GM11168 (cell line): ENCODE results near the gene SNHG17.
"Not testable (repeated sequence)": the region's sequence is repeated elsewhere in the genome, so short reads cannot be mapped to it uniquely, and the experiment has no call there.

ENCODE experiments used
- in situ Hi-C: fragments of 300-500 bp; cut with MboI; formaldehyde crosslinking; loops from one replicate; pipeline ENCODE4 v1.12.0; 2022; ENCODE audit warnings: low sequenced_read_pairs; ENCODE audit not compliant: unreplicated experiment

The SNHG17 gene

GRCh38 chr20:38447931-38448675 lies 13.0 kb upstream of the SNHG17 start:
- in situ Hi-C loops = no loop called here

- in situ Hi-C loops = no loop called here
Observed at GRCh38 chr20:38447251-38447661, 12.1 kb upstream of the SNHG17 start.

GRCh38 chr20:38446441-38447209 lies 11.5 kb upstream of the SNHG17 start:
- in situ Hi-C loops = no loop called here

GRCh38 chr20:38445901-38446425 lies 10.8 kb upstream of the SNHG17 start:
- in situ Hi-C loops = no loop called here

- in situ Hi-C loops = no loop called here
Observed at GRCh38 chr20:38445381-38445796, 10.3 kb upstream of the SNHG17 start.

- in situ Hi-C loops = no loop called here
Observed at GRCh38 chr20:38441916-38442315, 6.8 kb upstream of the SNHG17 start.

- in situ Hi-C loops = not testable (repeated sequence)
Observed at GRCh38 chr20:38441110-38441509, 6.0 kb upstream of the SNHG17 start.

- in situ Hi-C loops = no loop called here
Observed at GRCh38 chr20:38437796-38438195, 2.7 kb upstream of the SNHG17 start.

GRCh38 chr20:38435555-38435939 lies 419 bp upstream of the SNHG17 start:
- in situ Hi-C loops = no loop called here

- in situ Hi-C loops = no loop called here
Observed at GRCh38 chr20:38434301-38434741, 807 bp downstream of the SNHG17 start.

- in situ Hi-C loops = no loop called here
Observed at GRCh38 chr20:38433304-38433972, 1.7 kb downstream of the SNHG17 start.

GRCh38 chr20:38432870-38433269 lies 2.3 kb downstream of the SNHG17 start:
- in situ Hi-C loops = not testable (repeated sequence)

GRCh38 chr20:38432292-38432691 lies 2.8 kb downstream of the SNHG17 start:
- in situ Hi-C loops = no loop called here

GRCh38 chr20:38430679-38431325 lies 4.3 kb downstream of the SNHG17 start:
- in situ Hi-C loops = no loop called here

GRCh38 chr20:38429301-38429700 lies 5.8 kb downstream of the SNHG17 start:
- in situ Hi-C loops = no loop called here

GRCh38 chr20:38428800-38429199 lies 6.3 kb downstream of the SNHG17 start:
- in situ Hi-C loops = no loop called here

GRCh38 chr20:38427655-38428023 lies 7.5 kb downstream of the SNHG17 start:
- in situ Hi-C loops = no loop called here

- in situ Hi-C loops = no loop called here
Observed at GRCh38 chr20:38426006-38426897, 8.9 kb downstream of the SNHG17 start.

- in situ Hi-C loops = no loop called here
Observed at GRCh38 chr20:38424401-38424800, 10.7 kb downstream of the SNHG17 start.
